Activated T-cell treated with anti-CD3 and anti-CD28 coated beads, Interleukin-2, amount 50 U/mL, for 4 hours (primary cell): ENCODE data around the gene FCAMR. TPM values are rescaled to one million over a fixed set of nuclear protein-coding genes. Genes with fewer than 3 reads are reported as not detected.
"Not testable (repeated sequence)": the region's sequence is repeated elsewhere in the genome, so short reads cannot be mapped to it uniquely, and the experiment has no call there.

ENCODE experiments used
- ATAC-seq, 2 donors: fragments of 200-7000 bp; cut with Tn5 transposase; one replicate each; pipeline ENCODE4 v1.10.0; 2021
- DNase-seq: peaks from one replicate; pipeline ENCODE4 v3.0.0-alpha.2; 2020
- H3K27me3 Mint-ChIP-seq: one replicate; pipeline ENCODE4 v1.8.0; 2021; ENCODE audit warnings: low read depth, mixed read lengths
- H3K36me3 Mint-ChIP-seq: one replicate; pipeline ENCODE4 v1.8.0; 2022; ENCODE audit warnings: mixed read lengths; ENCODE audit not compliant: insufficient read depth
- H3K4me1 Mint-ChIP-seq: one replicate; pipeline ENCODE4 v1.8.0; 2021; ENCODE audit warnings: low read depth, mixed read lengths
- H3K4me3 Mint-ChIP-seq: one replicate; pipeline ENCODE4 v1.8.0; 2021; ENCODE audit warnings: mild to moderate bottlenecking, moderate library complexity, mixed read lengths
- H3K9me3 Mint-ChIP-seq: one replicate; pipeline ENCODE4 v1.8.0; 2021; ENCODE audit warnings: mixed read lengths
- total RNA-seq, 3 donors: library from RNA; stranded (reverse); gene quantifications; one replicate each; pipeline ENCODE4 v1.2.1, GENCODE V29; 2021

The FCAMR gene
- total RNA-seq, 3 donors from 2014 or later: not detected

DNA sequence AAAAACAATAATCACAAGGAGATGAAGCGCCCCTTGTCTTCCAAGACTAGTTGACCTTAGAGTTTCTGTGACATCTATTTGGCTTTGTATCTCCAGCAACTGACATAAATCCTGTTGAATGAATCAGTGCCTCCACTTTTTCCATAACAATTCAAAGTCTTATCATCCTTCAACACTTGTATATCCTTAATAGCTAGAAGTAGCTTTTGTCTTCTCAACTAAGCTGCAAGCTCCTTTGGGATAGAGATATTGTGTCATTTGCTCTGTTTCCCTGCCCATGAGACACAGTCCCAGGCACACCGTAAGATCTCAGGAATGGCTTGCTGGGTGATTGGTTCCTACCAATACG lies 29.7 kb downstream of the FCAMR start:
- Mint-ChIP-seq H3K9me3 (no peaks in the 10 kb centered on the region), H3K36me3 (no peaks in the 10 kb centered on the region), H3K4me3 (no peak overlapping the region), H3K4me1 (no peaks in the 10 kb centered on the region), H3K27me3 (no peaks in the 10 kb centered on the region)
- ATAC-seq: no peak
- no peak for DNase-seq

DNA sequence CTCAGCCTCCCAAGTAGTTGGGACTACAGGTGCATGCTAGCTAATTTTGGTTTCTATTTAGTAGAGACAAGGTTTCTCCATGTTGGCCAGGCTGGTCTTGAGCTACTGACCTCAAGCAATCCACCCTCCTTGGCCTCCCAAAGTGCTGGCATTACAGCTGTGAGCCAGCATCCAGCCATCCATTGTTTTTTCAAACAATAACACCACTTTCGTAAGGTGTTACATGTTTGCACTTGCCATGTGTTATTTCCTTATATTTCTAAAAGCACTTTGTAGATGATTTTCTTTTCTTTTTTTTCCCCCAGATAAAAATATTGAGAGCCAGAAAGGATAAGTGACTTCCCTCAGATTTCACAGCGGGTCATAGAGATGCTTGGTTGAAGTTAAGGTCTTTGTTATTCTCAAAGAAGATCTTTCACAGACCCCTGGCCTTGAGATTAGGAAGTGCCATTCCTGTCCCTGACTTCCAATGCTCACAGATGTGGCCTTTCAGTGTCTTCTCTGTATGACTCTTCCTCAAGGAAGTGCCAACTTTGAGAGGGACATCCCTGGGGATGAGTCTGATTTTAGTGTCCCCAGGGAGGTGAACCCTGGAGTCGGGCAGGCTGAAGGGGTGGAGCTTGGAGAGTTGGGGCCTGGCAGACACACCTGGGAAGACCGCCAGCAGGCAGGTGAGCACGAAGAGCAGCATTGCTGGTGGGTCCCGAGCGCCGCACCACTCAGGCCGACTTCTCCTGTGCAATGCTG lies 30.2 kb downstream of the FCAMR start:
- H3K27me3 Mint-ChIP-seq: no peaks in the 10 kb centered on the region
- no peak for DNase-seq
- no peak overlapping the region for H3K4me3 Mint-ChIP-seq
- no peaks in the 10 kb centered on the region for H3K36me3 Mint-ChIP-seq
- no peak for ATAC-seq
- no peaks in the 10 kb centered on the region for H3K4me1 Mint-ChIP-seq
- H3K9me3 Mint-ChIP-seq: no peaks in the 10 kb centered on the region

DNA sequence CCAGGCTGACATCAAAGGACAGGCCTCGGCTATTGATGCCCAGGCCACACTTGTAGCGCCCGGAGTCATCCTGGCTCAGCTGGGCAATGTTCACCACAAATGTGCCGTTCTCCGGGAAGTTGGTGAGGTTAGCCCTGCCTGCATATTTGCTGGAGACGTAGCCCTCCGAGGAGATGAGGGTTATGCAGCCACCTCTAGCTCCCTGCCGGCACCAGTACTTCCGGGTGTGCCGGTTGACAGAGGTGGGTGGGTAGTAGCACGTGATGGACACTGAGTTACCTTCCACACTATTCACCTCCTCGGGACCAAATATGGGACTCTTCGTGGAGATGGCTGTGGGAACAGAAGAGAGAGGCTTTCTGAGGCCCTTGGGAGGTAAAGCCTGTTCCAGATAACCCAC lies 31.1 kb downstream of the FCAMR start:
- ATAC-seq (no peak), DNase-seq (no peak)
- Mint-ChIP-seq H3K4me1 (no peaks in the 10 kb centered on the region), H3K9me3 (no peaks in the 10 kb centered on the region), H3K36me3 (no peaks in the 10 kb centered on the region), H3K27me3 (no peaks in the 10 kb centered on the region), H3K4me3 (no peak overlapping the region)

DNA sequence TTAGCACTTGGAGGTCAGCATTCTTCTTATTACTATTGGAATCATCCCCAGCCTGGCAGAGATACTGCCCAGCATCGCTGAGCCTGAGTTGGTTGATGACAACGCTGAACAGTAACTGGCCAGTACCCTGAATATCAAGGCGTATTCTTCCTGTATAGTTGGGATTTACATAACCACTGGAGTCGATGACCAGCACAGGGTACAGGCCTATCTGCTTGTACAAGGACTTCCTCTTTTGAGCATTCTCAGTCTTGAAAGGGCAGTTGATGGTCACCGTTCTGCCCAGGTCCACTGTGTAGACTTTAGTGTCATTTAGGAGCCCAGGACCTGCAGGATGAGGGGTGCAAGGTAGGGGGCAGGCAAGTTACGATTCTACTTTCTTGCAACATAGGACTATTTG lies 32.8 kb downstream of the FCAMR start:
- Mint-ChIP-seq H3K4me1 (peaks cover 8% of the 10 kb centered on the region), H3K9me3 (no peaks in the 10 kb centered on the region), H3K27me3 (no peaks in the 10 kb centered on the region), H3K4me3 (no peak overlapping the region), H3K36me3 (no peaks in the 10 kb centered on the region)
- DNase-seq (no peak), ATAC-seq (no peak)

DNA sequence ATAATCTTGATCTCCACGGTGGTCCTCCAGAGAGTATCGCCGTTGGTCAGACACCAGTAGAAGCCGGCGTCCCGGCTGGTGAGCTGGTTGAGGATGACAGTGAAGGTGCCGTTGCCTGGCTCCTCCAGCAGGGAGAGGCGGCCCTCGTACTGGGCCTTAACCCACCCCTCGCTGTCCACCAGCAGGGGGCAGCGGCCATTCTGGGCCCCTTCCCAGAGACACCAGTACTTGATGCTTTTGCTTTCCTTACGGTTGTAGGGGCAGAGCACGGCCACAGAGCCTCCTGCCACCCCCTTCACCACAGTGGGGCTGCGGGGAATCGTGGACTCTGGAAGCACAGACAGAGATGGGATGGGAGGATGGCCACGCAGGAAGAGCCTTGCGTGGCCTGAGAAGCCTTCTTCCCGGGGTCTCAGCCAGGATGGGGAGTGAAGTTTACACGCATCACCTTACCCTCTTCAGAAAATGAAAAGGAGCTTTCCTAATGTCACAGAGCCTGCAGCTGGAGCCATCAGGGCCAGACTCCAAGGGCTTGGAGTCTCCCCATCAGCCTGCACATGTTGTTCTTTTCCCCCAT lies 34.7 kb downstream of the FCAMR start:
- DNase-seq: peak; percentile 31
- no peaks in the 10 kb centered on the region for H3K27me3 Mint-ChIP-seq

DNA sequence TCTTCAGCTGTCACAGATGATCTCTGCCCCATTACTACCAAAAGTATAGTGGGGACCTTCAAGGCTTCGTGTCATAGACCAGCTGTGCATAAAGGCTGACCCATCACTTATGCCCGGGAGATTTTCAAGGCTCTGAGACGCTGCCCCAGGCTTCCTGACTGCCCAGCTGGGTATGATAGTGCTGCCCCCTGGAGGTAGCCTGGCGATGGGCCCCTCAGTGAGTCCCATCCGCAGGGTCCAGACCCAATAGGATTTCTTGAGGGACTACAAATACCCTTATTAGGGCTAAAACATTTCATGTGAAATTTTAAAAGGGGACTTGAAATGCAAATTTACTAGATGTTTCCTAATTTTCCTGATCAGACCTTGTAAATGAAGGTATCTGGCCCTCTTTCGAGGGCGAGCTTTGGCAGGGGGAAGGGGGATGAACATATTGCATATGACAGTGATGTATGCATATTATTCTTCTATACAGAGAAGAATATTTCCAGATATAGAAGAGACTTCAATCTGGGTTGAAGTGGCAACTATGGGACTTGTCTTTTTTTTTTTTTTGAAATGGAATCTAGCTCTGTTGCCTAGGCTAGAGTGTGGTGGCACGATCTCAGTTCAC lies 36.8 kb downstream of the FCAMR start:
- Mint-ChIP-seq H3K27me3 (no peaks in the 10 kb centered on the region), H3K4me1 (peaks cover 37% of the 10 kb centered on the region), H3K4me3 (no peak overlapping the region), H3K36me3 (no peaks in the 10 kb centered on the region), H3K9me3 (no peaks in the 10 kb centered on the region)
- peak; percentile 60 to 70 for ATAC-seq
- DNase-seq: peak; percentile 73

More for the DNA sequence above, 34.7 kb downstream of the FCAMR start:
- no peaks in the 10 kb centered on the region for H3K36me3 Mint-ChIP-seq
- no peak overlapping the region for H3K4me3 Mint-ChIP-seq
- H3K4me1 Mint-ChIP-seq: peaks cover 22% of the 10 kb centered on the region
- H3K9me3 Mint-ChIP-seq: no peaks in the 10 kb centered on the region
- ATAC-seq: peak; percentile 65 to 70

DNA sequence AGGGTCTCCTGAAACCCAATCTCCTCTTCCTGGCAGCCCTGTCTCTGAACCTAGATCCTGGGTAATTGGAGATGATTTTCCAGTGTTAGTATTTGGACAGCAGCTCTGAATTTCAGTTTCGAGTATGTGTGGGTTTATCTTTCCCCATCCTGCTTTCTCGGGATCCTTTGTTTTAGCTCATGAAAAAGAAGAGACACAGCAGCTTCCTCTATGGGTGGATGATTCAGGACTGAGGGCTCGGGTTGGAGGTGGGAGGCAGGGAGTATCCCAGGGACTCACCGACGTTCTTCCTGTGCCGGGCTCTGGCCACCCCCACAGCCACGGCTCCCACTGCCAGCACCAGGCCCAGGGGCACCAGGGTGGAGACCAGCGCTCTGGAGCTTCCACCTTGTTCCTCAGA lies 38.1 kb downstream of the FCAMR start:
- DNase-seq: no peak
- Mint-ChIP-seq H3K36me3 (no peaks in the 10 kb centered on the region), H3K27me3 (no peaks in the 10 kb centered on the region), H3K4me3 (no peak overlapping the region), H3K4me1 (peaks cover 46% of the 10 kb centered on the region), H3K9me3 (no peaks in the 10 kb centered on the region)
- ATAC-seq: no peak

DNA sequence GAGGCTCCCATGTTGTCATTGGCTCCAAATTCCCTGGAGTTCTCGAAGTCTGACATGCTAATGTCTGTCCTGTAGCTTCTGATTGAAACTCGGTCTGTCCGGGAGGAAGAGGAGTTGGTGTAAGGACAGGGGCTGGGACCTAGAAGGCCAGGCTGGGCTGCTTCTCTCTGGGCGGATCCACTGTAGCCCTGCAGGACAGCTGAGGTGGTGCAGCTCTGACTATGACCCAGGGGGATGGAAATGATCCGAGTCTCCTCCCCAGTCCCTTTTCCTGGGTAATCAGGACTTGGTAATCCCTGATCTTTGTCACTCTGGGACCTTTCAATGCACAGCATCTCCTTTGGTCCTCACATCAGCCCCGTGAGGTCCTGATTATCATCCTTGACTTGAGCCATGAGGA lies 38.6 kb downstream of the FCAMR start:
- H3K4me3 Mint-ChIP-seq: no peak overlapping the region
- no peak for ATAC-seq
- H3K36me3 Mint-ChIP-seq: no peaks in the 10 kb centered on the region
- peaks cover 47% of the 10 kb centered on the region for H3K4me1 Mint-ChIP-seq
- DNase-seq: no peak
- no peaks in the 10 kb centered on the region for H3K9me3 Mint-ChIP-seq
- H3K27me3 Mint-ChIP-seq: no peaks in the 10 kb centered on the region

DNA sequence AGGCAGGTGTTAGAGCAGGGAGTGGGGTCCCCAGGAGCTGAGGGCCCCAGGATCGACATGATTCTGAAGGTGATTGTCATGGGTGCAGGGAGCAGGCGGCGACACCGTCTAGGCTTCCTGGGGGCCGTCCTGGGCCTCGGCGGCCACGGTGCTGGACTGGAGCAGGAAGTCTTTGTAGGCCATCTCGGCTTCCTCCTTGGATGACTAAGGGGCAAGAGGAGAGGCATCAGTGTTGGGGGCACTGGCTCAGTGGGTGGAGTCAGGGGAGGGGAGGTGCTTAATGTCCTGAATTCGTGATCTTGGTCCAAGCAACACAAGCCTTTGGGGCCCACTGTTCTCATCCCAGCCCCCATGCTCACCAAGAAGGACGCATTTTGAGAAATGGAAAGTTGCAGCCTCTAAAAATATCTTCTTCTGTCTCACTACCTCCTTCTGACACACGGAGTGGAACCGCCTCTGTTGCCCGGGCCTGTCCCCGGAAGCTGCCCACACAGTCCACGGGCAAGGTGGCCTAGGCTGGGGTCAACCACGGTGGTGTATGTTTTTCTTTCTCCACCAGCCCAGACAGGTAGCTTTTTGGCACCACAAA lies 40.0 kb downstream of the FCAMR start:
- no peaks in the 10 kb centered on the region for H3K36me3 Mint-ChIP-seq
- H3K4me3 Mint-ChIP-seq: peak overlapping the region; percentile 27
- ATAC-seq: peak; percentile 54 to 61
- H3K27me3 Mint-ChIP-seq: no peaks in the 10 kb centered on the region
- H3K4me1 Mint-ChIP-seq: peaks cover 51% of the 10 kb centered on the region
- no peak for DNase-seq
- no peaks in the 10 kb centered on the region for H3K9me3 Mint-ChIP-seq

DNA sequence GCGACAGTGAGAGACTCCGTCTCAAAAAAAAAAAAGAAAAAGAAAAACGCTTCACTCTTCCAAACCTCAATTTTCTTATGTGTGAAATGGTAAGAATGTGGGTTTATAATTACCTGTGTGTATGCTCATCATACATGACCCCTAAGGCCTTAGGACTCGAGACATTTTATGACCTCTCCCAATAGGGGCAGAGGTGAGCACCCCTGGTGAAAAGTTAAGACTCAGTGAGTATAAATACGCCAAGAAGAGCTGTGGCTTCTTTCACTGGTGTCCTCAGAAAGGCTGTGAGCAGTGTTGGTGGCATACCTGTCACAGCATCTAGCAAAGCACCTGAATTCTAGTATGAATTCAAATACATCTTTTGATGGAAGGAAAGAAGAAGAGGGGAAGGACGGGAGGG lies 40.7 kb downstream of the FCAMR start:
- DNase-seq: no peak
- no peak for ATAC-seq
- Mint-ChIP-seq H3K4me3 (peak overlapping the region; percentile 40), H3K27me3 (no peaks in the 10 kb centered on the region), H3K9me3 (no peaks in the 10 kb centered on the region), H3K4me1 (peaks cover 51% of the 10 kb centered on the region), H3K36me3 (no peaks in the 10 kb centered on the region)

DNA sequence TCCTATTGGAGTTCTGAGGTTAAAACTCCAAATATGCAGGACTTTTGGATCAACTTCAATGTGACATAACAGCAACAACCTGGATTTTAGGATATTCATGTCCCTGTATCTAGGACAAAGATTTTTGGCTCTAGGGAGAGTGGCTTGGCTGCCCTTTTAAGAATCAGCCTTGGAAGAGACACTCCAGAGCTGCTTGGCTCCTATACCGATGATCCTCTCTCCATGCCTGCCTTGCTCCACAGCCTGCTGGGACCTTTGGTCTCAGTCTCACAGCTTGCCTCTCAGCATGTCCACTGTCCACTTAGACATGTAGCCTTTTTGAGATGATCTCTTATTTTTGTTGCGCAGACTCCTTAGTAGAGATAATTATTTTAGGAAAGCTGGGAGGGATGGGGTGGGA lies 44.0 kb downstream of the FCAMR start:
- no peaks in the 10 kb centered on the region for H3K9me3 Mint-ChIP-seq
- DNase-seq (no peak), ATAC-seq (no peak)
- H3K36me3 Mint-ChIP-seq: no peaks in the 10 kb centered on the region
- H3K4me1 Mint-ChIP-seq: peaks cover 39% of the 10 kb centered on the region
- H3K4me3 Mint-ChIP-seq: no peak overlapping the region
- H3K27me3 Mint-ChIP-seq: no peaks in the 10 kb centered on the region

DNA sequence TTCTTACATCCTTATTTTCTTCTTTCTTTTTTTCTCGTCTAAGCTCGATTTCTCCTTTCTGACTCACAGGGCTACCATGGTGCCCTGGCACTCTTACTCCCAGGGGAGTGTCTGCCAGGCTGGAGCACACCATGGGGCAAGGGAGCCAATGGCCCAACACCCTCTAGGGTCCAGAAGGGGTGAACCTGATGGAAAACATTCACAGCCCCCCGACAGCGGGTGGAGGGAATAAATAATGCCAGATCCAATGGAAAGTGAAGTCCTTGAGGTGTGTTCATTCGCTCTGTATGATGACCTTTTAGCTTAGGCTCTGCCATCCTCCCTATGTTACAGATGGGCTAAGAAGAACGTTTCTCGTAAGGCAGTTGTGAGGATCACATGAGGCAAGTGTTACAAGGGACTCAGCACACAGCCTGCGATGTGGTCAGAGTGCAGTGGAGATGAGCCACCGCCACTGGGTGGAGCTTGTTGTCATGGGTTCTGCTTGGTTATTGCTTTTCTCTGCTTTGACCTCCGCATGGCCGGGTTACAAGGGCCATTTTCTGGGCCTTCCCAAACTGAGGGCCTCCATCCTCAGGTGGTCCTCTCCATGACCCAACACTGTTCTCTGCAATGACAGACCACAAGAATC lies 45.0 kb downstream of the FCAMR start:
- no peaks in the 10 kb centered on the region for H3K9me3 Mint-ChIP-seq
- H3K36me3 Mint-ChIP-seq: peaks cover 4% of the 10 kb centered on the region
- H3K4me1 Mint-ChIP-seq: peaks cover 38% of the 10 kb centered on the region
- no peak overlapping the region for H3K4me3 Mint-ChIP-seq
- DNase-seq: peak; percentile 46
- no peaks in the 10 kb centered on the region for H3K27me3 Mint-ChIP-seq
- ATAC-seq: peak; percentile 38 to 53

DNA sequence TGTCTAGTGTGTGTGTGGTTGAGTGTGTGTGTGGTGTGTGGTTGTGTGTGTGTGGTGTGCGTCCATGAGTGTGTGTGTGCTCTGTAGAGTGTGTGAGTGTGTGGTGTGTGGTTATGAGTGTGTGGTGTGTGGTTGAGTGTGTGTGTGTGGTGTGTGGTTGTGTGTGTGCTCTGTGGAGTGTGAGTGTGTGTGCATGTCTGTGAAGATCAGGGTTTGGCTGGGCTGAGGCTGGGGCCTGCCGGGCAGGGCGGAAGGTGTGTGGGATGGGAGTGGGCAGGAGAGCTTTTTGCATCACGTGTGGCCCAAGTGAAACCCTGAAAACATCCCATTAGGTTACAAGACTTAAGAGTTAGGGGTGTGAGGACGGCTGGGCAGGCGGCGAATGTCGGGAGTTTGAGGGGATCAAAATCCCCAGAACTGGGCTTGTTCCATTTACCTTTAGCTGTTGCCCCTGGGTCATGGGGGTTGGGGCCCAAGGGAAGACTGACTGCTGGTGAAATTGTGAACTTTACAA lies 45.6 kb downstream of the FCAMR start:
- H3K4me1 Mint-ChIP-seq: peaks cover 36% of the 10 kb centered on the region
- no peaks in the 10 kb centered on the region for H3K9me3 Mint-ChIP-seq
- H3K36me3 Mint-ChIP-seq: peaks cover 4% of the 10 kb centered on the region
- no peaks in the 10 kb centered on the region for H3K27me3 Mint-ChIP-seq
- DNase-seq (no peak), ATAC-seq (no peak)
- H3K4me3 Mint-ChIP-seq: no peak overlapping the region

DNA sequence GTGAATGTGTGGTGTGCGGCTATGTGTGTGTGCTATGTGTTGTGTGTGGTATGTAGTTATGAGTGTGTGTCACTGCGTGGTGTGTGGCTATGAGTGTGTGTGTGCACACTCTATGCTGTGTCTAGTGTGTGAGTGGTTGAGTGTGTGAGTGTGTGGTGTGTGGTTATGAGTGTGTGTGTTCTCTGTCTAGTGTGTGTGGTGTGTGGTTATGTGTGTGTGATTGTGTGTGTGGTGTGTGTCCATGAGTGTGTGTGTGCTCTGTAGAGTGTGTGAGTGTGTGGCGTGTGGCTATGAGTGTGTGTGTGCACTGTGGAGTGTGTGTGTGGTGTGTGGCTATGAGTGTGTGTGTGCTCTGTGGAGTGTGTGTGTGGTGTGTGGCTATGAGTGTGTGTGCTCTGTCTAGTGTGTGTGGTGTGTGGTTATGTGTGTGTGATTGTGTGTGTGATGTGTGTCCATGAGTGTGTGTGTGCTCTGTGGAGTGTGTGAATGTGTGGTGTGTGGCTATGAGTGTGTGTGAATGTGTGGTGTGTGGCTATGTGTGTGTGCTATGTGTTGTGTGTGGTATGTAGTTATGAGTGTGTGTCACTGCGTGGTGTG lies 46.2 kb downstream of the FCAMR start:
- not testable (repeated sequence) for H3K4me3 Mint-ChIP-seq, H3K36me3 Mint-ChIP-seq, H3K9me3 Mint-ChIP-seq, ATAC-seq, DNase-seq, H3K27me3 Mint-ChIP-seq
- peaks cover 37% of the 10 kb centered on the region for H3K4me1 Mint-ChIP-seq
